Renal cortex interstitium (tissue), 11 donors: ENCODE data around the gene TOMM70. TPM values are rescaled to one million over a fixed set of nuclear protein-coding genes. Genes with fewer than 3 reads are reported as not detected.
"Not testable (repeated sequence)": the region's sequence is repeated elsewhere in the genome, so short reads cannot be mapped to it uniquely, and the experiment has no call there.

ENCODE experiments used
- DNase-seq, 11 donors: peaks; one replicate each; pipeline ENCODE4 v3.0.0-alpha.2; 2013; ENCODE audit warnings: low read depth in 9 of 11, low spot score in 4 of 11; ENCODE audit errors: extremely low read depth in 1 of 11
- polyA plus RNA-seq, 3 donors: library from polyadenylated mRNA; unstranded; fragments of 120-200 nt; gene quantifications; one replicate each; pipeline ENCODE4 v1.2.1, GENCODE V29; 2013; ENCODE audit not compliant: insufficient read length in 3 of 3

Gene TOMM70
- polyA plus RNA-seq, 3 donors = 68.4 to 85.3 (median 69.9) TPM

DNA sequence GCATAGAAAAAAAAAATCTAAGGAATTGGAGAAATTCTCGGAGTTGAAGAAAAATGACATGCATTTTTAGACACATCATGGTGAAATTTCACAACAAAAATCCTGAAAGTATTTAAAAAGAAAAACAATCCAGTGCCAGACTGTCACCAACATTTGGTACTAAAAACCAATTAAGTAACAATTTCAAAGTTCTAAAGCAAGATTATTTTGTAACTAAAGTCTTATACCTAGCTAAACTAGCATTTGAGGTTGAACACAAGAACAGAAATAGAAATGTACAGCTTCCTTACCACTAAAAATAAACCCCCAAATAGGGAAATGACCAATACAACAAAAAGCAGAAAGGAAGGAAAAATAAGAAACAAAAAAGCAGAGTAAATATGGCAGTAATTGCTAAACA, 11.9 kb downstream of the TOMM70 start:
- no peak for DNase-seq

DNA sequence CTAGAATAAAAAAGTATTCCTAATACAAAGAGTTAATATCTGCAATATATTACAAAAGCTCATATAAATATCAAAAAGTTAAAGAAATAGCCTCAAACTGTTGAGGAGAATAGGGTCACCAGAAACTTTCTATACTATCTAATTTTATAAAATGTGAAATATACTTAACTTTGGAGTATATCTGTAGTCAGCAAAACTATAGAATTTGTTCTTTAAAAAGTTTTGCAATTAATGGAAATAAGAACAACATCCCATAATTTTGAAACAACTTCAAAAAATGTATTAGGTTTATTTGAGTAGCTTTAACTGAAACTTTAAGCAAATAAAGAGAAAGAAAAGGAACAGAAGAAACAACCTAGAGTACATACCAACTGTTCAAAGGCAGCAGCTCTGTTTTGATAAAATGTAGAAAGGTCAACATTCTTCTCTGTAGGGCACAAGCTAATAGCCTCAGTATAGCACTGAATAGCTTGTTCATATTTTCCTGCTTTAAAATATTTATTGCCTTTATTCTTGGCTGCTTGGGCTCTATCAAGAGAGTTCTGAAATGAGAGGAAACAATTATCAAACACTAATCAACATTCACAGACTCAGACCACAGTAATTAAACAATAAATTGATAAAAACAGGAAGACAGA, 14.3 kb downstream of the TOMM70 start:
- no peak for DNase-seq

DNA sequence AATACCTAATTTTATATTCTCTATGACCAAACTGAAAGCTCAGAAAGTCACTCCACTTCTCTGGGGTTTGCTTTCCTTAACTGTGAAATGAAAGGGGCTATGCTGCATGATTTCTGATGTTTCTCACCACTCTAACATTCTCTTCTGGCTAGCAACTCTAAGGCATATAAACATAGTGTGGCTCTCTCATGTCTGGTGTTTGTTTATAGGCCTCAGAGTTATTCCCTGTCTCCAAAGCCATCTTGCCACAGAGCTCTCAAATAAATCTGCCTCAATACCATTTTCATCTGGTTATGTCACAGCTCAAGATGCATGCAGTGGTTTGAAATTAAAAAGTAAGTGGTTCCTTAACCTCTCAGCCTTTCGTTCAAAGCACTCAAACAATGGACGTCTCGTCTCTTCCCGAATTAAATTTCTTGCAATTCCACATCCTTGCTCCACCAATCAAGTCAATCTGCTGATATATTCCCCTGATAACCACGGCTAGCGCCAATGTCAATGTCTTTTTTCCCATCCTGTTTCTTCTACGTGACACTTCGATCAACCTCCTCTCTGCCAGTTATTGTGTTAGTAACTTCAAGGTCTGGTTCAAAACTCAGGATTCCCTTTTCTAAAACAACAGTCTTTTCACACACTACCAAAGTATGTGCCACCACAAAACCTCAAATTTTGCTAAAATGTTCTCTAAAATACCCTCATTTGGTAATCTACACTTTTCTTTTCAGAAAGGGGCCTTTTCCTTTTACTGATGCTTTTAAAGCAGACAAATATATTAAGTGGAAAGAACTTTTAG, 16.0 kb downstream of the TOMM70 start:
- DNase-seq = no peak

DNA sequence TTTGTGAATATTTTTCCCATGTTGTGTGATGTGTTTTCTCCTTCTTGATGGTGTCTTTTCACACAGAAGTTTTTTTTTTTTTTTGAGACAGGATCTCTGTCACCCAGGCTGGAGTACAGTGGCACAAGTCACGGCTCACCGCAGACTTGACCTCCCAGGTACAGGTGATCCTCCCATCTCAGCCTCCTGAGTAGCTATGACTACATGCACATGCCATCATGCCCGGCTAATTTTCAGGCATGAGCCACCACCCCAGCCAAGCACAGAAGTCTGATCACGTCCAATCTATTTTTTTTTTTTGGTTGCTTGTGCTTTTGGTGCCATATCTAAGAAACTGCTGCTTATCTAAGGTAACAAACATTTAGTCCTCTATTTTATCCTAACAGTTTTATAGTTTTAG, 24.6 kb downstream of the TOMM70 start:
- no peak for DNase-seq

DNA sequence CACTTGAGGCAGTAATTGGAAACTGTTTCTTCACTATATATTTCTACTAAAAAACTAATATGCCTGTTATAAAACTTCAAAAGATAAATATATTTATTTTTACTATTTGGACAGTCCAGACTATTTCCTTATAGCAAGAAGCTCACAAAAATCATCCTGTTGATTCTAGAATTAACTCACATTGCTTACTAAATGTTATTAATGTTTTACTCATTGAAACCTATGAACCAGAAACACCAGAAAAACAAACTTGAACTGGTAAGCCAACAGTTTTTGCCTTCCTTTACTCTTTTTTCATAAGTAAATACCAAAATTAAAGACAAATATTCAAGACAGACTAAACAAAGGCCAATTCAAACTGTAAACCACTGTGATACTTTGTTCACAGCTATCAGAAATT, 26.4 kb downstream of the TOMM70 start:
- DNase-seq = no peak

DNA sequence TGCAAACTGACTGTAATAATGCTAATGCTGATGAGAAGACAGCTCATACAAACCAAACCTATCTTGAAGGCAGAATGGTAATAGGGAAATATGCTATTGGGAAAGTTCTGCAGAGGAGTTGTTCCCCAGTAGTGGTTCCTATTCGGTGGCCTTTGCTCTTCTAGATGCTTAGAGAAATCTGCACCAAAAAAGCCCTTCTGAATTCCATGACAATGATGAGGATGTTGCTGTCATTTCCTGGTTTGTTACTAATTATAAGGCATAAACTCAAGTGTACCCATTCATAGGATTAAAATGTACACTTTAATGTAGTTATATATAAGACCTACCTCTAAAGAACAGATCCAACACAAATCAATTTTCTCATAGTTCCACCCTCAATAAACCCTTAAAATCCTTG, 30.1 kb downstream of the TOMM70 start:
- DNase-seq = no peak

DNA sequence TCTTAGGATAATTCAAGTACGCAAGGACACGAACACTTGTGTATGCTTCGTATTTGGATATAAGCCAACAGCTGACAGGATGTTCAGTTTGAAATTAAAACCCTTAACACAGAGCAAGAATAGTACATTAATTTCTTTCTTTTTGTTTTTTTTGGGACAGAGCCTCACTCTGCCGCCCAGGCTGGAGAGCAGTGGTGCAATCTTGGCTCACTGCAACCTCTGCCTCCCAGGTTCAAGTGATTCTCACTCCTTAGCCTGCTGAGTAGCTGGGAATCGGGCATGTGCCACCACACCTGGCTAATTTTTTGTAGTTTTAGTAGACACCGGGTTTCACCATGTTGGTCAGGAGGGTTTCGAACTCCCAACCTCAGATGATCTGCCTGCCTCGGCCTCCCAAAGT, 32.4 kb downstream of the TOMM70 start:
- no peak for DNase-seq

DNA sequence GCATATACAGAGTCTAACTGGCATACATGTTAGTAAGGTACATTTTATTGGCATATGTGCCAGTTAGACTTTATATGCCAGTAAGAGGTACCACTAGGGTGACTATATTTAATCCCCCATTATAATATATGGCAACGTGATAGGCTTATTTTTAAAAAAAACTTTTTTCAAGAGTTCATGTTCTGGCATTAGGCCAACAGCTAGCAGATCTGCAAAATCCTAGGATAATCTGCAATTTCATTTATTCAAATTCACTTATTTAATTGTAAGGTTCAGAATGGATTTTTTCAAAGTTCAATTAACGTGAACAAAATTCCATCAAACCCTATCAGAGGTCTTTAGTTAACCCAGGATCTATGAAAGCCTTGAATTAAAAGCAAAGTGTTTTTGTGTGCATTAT, 34.5 kb downstream of the TOMM70 start:
- no peak for DNase-seq

DNA sequence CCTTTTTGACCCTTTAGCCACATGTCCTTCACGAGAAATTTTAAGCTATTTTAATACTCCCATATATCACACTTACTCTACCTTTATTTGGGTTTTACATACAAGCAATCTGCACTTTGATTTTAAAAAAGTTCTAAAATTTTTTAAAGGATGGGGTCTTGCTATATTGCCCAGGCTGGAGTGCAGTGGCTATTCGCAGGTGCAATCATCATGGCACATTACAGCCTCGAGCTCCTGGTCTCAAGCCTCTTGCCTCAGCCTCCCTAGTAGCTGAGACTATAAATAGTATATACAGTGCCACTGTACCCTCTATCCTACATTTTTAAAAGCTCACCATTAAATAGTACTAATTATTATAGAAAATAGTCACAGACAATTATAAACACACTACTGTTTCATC, 36.5 kb downstream of the TOMM70 start:
- DNase-seq = no peak

DNA sequence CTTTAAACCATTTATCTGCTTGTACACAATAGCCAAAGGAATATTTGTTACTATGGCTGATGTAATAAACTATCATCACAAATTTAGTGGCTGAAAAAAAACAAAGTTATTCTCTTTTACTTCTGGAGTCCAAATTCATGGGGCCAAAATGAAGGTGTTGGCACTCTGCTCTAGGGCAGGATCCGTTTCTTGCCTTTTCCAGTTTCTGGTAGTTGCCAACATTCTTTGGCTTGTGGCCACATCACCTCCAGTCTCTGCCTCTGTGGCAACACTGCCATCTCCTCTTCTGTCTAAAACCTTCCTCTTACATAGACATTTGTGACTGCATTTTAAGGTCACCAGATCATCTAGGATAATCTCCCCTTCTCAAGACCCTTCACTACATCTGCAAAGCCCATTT, 39.0 kb downstream of the TOMM70 start:
- DNase-seq = no peak

DNA sequence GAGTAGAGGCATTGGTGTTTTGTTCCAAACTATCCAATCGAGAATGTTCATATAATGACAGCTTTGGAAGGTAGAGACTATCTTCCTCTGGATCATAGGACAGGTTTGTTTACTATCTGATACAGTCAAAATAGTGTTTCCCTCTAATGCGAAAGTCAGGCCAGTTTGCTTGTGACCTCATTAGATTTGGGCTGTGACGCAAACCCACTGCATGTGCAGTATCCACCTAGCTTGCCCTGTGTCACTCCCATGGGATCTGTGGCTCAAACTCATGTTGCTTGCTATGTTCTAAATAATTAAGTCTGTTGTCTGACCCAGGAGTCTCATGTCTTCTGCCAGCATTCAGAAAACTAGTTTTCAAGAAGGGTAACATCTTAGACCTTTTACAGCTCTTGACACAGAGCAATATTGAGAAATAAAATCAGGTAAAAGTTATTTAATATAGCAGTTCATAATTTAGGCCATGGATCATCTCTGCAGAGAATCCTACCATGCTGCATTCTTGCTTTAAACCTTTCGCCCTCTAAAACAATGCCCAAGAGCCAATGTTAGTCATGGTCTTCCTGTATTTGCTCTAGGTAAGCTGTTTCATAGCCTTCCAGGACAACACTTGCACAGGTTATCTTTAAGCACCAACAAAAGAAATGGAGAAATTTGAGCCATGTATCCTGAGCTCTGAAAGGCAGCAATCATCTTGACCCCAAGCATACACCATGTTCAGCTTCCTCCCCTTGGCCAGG, 40.0 kb downstream of the TOMM70 start:
- no peak for DNase-seq

DNA sequence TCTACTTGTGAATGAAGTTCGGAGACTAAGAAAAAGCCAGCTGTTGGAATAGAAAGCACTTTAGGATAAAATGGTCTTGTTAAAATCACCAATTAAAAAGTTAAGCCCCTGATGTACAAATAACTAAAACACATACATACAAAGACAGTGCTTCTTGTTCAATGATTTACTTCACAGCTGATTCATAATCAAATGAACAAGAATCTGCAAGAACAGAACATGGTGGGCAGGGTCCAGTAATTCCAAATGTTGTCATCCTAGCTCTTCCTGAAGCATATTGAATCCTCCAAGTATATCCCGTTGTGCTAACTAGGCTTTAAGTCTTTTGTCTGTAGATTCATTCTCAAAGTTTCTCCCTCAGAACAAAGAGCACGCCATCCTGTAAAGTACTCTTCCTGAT, 41.9 kb downstream of the TOMM70 start:
- no peak for DNase-seq

DNA sequence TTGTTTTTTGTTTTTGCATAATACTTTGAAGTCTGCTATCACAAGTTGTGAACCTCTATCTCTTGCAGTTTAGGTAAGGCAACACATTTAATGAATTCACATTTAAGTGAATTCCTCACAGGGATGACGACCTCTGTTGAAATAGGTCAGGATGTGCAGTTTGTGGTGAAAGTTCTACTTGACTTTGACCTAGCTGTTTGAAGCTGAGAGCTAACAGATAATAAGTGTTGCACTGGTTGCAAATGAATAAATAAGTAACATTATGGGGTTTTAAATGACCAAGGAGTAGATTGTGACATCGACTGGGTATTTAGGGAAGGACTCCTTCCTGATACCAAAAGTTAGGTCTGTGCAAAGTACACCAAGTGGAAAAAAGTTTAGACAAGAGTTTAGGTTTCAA, 42.5 kb downstream of the TOMM70 start:
- peak in 2 of 11 donors; percentile 4 to 22 for DNase-seq

DNA sequence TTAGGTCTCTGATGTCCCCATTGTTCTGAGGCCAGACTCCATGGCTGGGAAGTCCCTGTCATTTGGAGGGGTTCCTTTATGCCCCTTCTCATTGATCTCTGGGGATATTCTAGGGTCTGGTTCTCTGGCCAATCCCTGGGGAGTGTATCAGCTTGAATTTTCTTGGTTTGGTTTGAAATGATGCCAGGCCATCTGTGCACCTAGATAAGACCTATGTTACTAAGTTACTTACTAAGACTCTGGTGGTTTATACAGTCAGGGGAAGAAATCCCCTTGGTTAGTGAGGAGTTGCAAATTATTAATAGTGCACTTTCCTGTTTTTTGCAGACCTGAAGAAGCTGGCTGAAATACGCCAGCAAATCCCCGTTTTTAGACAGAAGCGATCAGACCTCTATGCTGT, 46.0 kb downstream of the TOMM70 start:
- no peak for DNase-seq

DNA sequence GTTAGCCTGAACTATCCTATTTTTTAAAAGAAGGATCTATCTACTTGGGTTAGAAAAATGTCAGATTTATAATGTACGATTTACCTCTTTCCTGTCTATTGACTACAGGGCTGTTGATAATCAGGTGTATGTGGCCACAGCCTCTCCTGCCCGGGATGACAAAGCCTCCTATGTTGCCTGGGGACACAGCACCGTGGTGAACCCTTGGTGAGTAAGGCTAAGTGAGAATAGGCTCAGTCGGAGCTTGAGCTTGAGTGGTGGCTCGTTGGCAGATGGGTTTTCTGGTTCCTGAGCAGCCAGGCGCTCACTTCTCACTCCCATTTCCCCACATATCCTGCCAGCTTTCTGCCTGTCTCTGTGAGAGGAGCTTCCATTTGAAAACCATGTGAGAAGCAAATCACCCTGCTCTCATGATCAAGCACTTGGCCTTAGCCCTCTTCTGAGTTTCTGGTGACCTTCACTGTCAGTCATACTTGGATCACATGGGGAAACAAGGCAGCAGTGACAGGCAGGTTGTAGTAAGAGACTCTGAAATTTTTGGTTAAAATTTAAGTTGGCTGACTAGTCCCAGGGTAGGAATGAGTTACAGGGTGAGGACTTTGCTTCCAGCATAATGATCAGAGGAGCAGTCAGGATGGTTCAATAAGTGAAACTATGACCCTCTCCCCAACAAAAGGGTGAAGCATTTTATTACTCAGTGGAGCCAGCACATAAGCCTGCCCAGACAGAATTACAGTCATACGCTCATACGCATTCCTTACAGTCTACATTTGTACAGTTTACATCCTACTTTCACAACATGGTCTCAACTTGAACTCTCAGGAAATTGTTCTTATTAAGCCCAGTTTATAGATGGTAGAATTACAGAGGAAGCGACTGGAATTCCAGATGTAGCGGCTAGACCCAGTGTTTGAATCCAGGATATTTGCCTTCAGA, 48.3 kb downstream of the TOMM70 start:
- DNase-seq = peak in 2 of 11 donors; percentile 3 to 17

DNA sequence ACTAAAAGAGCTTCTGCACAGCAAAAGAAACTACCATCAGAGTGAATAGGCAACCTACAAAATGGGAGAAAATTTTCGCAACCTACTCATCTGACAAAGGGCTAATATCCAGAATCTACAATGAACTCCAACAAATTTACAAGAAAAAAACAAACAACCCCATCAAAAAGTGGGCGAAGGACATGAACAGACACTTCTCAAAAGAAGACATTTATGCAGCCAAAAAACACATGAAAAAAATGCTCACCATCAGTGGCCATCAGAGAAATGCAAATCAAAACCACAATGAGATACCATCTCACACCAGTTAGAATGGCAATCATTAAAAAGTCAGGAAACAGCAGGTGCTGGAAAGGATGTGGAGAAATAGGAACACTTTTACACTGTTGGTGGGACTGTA, 49.1 kb downstream of the TOMM70 start:
- DNase-seq = not testable (repeated sequence)

DNA sequence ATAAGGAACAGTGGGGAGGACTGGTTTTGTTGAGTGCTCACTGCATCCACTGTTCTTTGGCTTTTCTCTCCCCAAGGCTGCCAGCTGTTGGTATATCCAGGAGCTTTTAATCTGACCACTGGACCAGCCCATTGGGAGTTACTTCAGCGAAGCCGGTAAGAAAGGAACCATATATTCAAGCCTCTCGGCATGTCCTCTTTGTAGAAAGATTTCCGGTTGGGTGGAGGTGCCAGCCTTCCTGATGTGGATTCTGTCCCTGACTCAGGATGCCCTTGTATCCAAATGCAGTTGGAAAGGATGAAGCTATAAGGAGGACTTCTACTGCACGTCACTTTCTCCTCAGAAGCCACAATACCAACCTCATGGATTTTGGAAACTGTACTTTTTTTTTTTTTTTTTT, 52.2 kb downstream of the TOMM70 start:
- DNase-seq = no peak

DNA sequence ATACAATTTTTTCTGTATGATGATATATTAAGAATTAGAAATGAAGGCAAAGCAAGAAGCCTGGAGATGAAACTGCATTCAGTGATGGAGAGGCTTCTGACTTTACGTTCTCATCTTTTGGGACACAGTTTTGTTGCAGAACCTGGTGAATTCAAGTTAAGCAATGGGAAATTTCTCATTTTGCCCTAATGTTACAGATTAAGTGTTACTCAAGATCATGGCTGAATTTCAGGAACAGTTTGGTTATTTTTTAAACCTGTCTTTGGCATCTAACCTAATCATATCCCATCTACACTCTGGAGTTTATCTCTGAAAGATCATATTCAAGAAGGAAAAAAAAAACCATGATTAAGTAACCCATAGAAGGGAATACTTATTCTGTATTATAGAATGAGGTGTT, 60.4 kb downstream of the TOMM70 start:
- DNase-seq = no peak

DNA sequence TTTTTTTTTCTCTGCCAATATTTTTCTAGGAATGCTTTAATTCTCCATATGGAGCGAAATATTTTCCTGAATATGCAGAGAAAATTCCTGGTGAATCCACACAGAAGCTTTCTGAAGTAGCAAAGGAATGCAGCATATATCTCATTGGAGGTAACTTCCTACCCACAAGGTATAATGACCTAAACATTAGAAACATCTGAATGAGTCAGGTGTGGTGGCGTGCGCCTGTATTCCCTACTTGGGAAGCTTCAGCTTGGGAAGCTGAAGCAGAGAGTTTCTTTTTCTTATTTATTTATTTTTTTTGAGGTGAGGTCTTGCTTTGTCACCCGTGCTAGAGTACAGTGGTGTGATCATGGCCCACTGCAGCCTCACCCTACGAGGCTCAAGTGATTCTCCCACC, 61.1 kb downstream of the TOMM70 start:
- no peak for DNase-seq
